ENCODE measurements around the gene R3HDML.
"Not testable (repeated sequence)": the region's sequence is repeated elsewhere in the genome, so short reads cannot be mapped to it uniquely, and the experiment has no call there.

Gene R3HDML

DNA sequence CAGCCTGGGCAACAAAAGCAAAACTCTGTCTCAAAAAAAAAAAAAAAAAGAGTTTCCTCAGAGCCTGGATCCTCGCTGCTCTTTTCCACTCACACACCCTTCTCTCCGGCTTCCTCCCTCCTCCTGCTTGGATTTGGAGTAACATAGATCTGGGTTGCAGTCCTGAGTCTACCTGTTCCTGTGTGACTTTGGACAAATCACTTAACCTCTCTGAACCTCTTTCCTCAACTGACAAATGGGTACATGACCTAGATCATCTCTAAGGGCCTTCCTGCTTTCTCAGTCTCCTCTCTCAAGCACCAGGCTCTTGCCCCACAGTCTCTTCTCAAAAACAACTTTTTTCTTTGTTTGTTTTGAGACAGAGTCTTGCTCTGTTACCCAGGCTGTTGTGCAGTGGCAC, 5.6 kb upstream of the R3HDML start:
- no peak for DNase-seq

DNA sequence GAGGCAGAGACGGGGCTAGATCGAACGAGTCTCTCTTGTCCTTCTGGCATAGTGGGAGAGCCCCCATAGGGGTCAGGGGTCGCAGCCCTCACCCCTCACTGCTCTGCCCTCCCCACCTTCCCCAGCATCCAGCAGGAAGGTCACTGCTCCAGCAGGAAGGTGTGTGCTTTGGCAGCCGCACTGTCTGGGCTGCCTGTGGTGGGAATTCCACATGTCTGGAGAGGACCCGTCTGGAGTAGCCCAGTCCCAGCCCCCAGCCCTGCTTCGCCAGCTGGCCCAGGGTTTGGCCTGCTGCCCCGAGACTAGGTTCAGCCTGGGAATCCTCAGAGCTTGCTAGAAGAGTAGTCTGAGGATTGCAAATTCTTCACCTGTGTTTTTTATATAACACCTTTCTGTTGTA, 2.5 kb upstream of the R3HDML start:
- no peak for DNase-seq

DNA sequence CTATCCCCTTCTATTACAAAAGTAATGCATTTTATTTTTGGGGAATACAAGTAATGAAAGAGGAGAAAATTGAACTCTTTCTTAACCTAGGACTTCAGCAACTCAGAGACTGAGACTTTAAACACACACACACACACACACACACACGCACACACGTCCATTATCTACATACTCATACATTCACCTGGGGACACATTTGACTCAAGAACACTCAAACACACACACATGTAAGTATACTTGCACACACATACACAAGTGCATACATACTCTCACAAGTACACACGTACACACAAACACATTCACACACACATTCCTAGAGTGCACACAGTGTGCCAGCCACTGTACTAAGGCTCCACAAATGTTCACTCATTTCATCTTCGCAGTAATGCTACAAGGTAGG, 2.1 kb upstream of the R3HDML start:
- DNase-seq: no peak

DNA sequence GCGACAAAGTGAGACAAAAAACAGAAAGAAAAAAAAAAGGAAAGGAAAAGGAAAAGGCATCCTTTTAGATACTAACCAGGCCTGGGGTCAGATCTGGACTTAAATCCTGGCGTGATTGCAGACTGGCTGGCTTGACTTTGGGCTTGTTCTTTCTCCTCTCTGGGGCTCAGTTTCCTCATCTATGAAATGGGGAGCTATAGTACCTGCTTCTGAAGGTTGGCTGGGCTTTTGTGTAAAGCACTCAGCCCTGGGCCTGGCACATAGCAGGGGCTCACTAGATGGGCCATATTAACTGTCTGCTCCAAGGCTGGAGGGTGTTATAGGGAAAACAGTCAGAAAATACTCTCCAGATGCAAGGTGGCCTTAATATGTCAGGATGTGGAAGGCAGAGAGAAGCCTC, 1.2 kb upstream of the R3HDML start:
- DNase-seq: no peak

DNA sequence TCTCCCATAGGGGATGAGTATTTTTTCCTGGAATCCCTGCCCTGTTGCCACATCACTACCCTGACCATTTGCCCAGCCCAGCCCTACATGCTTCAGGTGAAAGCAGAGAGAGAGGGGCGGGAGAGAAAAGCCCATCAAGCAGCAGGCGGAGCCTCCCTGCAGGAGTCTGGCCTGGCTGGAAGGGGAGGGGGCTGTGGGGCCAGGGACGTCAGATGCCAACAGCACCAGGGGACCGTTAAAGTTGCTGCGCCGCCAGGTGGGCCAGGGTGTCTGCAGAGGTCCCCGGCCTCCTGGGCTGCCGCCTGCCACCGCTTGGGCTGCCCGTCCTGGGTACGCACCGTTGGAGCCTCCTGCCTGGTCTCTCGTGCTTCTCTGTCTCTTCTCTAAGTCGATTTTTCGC, 757 bp upstream of the R3HDML start:
- no peak for DNase-seq

DNA sequence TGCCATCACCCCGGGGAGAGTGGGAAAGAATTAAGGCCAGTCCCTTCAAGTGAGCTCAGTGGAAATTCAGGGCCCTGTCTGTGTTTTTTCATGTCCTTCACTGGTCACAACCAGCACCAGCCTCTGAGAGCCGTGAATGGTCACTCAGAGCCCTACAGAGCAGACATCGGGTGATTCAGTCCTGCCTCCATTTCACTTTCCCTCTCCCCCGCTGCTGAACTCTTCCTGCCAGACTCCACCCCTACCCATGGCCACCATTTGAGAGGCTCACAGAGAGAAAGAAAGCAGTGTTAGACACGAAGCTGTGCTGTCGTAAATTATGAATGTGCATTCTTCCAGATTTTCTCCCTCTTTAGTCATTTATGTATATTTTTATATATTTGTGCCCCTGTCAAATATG, 5.4 kb downstream of the R3HDML start:
- DNase-seq: no peak

DNA sequence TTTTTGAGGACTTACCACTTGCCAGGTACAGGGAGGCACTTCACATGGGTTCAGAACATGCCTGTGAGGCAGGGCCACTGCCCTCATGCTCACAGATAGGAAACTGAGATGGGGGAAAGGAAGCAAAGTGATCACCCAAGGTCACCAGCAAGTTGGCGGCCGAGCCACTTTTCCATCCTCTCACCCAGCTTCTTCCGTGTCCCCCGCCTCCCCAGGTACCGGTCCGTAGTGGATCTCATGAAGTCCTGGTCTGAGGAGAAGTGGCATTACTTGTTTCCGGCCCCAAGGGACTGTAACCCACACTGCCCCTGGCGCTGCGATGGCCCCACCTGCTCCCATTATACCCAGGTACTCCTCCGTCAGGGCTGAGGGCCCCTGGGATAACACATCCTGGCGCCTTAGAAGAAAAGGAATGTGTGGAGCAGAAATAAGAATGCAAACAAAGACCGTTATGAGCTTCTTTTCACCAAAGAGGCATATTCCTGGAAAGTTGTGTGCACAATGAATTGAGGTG, 6.4 kb downstream of the R3HDML start:
- DNase-seq: no peak

DNA sequence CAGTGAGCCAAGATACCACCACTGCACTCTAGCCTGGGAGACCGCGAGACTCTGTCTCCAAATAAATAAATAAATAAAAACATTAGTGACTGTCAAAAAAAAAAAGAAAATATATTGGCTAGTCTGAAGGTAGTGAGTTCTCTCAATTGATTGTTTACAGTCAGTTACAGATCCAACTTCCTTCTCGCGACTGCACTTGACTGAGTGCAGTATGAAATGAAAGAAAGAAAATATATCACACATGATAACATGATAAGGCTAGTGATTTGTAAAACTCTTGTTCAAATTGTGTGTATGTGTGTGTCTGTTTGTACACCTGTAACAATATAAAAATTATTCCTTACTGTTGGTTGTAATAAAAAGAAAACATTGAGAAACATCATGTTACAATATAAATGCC, 7.9 kb downstream of the R3HDML start:
- no peak for DNase-seq

DNA sequence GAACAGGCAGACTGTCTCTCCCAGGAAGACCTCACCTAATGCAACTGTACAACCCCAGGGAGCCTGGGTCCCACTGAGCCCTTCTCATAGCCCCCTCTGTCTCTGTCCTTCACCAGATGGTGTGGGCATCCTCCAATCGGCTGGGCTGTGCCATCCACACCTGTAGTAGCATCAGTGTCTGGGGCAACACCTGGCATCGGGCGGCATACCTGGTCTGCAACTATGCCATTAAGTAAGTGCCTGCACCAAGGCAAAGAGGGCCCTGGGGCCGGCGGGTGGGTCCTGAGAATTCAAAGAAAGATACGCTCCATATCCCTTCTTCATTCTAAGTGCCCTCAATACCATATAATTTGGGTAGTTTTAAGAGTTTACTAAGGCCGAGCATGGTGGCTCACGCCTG, 8.3 kb downstream of the R3HDML start:
- DNase-seq: no peak

DNA sequence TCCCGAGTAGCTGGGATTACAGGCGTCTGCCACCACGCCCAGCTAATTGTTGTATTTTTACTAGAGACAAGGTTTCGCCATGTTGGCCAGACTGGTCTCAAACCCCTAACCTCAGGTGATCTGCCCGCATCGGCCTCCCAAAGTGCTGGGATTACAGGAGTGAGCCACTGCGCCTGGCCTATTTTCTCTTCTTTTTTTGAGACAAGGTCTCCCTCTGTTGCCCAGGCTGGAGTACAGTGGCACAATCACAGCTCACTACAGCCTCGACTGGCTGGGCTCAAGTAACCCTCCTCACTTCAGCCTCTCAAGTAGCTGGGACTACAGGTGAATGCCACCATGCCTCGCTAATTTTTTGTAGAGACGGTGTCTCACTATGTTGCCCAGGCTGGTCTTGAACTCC, 9.1 kb downstream of the R3HDML start:
- DNase-seq: not testable (repeated sequence)

DNA sequence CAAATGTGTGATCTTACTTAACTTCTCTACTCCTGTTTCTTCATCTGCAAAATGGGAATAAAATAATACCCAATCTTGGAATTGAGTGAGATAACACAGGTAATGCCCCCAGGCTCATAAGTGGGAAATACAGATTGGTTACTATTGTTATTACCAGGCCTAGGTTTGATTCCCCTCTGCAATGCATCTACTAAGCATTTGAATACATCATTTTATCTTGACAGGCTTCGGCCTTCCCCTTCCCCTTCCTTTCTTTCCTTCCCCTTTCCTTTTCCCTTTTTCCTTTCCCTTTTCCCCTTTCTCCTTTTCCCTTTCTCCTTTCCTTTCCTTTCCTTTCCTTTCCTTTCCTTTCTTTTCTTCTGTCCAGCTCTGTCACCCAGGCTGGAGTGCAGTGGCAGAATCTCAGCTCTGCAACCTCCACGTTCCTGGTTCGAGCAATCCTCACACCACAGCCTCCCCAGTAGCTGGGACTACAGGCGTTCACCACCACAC, 11.4 kb downstream of the R3HDML start:
- no peak for DNase-seq

DNA sequence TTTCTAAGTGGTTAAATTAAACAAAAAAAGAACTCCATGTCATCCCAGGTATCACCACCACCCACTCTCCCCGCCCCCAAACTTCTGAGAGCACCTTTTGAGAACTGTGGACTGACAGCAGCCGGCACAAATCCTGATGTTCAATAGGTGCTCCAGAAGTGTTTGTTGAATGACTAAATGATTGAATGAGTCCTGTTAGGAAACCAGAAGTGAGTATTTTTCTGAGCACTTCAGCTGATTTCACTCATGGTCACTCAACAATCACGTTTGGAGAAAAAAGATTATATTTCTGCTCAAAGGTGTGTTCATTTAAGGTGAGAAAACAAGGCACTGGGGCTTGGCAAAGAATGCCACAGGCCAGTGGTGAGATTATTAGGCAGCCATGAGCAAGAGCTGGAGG, 12.5 kb downstream of the R3HDML start:
- no peak for DNase-seq

DNA sequence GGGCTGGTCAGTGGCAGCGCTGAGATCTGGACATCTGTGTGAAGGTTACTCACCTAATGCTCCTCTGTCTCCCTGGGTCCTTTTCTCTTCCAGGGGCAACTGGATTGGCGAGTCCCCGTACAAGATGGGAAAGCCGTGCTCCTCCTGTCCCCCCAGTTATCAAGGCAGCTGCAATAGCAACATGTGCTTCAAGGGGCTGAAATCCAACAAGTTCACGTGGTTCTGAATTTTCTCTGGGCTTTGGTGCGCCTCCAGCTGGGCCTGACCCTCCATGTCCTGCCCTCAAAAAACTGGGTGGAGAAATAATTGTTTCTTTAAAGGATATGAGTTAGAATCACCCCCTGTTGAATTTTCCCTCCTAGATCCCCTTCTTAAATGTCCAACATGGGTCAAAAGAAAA, 13.7 kb downstream of the R3HDML start:
- DNase-seq: no peak

DNA sequence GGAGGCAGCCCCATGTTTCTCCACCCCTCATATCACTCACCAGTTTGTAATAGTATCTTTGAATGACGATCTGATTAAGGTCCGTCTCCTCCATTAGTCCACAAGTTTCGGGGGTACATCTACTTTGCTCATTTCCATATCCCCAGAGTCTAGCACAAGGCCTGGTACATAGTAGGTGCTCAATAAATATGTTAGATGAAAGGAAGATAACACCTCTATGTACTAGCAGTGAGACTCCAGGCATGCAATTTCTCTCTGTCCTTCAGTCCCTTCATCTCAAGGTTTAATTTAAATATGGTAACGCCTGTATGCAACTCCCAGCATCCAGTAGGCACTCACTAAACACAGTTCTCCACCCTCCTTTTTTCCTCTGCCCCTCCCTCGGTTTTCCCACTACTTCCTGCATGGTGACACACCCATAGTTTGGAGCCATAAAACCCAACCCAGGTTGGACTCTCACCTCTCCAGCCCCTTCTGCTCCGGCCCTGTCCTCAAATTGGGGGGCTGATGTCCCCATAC, 18.2 kb downstream of the R3HDML start:
- DNase-seq: no peak

DNA sequence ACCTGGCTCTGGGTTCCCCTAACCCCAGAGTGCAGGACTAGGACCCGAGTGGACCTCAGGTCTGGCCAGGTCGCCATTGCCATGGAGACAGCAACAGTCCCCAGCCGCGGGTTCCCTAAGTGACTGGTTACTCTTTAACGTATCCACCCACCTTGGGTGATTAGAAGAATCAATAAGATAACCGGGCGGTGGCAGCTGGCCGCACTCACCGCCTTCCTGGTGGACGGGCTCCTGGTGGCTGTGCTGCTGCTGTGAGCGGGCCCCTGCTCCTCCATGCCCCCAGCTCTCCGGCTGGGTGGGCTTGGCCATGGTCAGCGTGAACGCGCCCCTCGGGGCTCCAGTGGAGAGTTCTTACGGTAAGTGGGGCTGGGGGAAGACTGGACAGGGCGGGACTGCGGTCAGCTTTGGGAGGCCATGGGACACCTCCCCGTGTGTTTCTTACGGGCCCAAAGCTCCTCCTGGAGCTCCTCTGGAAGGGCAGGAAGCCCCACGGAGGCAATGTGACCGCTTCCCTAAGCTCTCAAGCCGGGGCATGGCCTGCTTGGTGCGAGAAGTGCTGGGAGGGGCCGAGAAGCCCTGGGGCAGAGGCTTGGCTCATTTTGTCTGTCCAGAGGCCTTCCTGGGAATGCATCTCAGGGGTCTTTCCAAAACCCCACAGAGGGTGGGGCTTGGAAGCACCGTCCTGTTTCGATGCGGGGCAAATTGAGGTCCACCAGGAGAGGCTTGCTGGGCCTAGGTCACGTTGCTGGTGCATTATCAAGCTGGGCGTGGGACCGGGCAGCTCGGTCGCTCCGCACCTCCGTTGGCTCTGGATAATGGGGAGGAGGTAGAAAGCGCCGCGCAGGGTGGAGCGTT, 18.9 kb downstream of the R3HDML start, which contains the start of gene HNF4A:
Gene HNF4A (plus strand): TSS at position 202 of the 855 bp plus-strand sequence. CDS start 106 bp downstream, at position 308.
- no peak for DNase-seq

DNA sequence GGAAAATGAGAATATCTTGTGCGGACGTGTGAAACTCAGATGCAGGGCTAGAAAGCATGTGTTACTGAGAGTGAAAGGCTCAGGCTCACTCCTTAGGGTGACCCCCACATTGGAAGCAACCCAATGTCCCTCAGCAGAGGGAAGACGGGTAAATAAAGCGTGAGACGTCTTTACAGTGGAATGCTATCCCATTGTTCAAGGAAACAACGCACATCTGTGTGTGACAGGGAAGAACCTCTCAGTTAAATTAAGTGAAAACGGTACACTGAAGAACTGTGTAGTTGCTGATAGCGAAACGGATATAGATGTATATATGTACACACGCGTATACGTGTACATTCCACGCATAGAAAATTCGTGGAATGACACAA, 19.5 kb downstream of the R3HDML start:
- DNase-seq: no peak

DNA sequence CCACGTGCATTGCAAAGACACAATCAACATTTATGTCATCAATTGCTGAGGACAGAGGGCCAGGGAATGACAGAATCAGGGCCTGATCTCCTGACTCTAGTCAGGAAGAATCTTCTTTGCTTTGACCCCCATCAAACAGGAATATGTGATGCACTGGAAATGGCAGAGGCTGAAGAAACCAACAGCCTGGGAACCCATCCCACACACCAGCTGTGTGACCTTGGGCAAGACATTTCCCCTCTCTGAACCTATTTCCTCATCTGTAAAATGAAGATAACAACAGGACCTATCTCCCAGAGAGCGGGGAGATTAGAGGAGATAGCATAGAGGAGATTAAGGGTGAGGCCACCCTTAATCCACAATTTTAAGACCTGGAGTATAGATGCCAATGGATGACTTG, 20.2 kb downstream of the R3HDML start:
- DNase-seq: no peak

DNA sequence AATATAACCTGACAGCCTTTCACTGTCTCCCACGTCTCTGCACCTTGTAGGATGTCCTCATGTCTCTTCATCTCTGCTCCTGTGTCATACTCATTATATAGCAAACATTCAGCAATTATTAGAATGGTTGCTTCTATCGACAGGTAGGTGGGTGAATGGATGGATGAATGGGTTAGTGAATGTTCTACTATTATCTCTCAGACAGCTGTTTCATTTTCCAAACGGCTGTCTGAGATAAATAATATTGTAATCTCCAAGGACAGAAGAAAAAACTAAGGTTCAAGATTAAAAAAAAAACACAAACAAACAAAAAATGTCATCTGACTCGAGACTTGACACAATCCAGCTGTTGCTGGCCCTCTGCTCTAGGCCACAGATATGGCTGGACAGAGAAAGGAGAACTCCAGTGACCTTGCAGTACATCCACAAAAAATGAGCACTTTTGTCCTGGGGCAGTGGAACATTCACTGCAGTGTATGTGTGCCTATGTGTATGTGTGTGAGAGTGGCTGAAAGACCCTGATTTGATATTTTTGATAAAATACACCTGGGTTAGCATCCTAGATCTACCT, 20.8 kb downstream of the R3HDML start:
- no peak for DNase-seq

DNA sequence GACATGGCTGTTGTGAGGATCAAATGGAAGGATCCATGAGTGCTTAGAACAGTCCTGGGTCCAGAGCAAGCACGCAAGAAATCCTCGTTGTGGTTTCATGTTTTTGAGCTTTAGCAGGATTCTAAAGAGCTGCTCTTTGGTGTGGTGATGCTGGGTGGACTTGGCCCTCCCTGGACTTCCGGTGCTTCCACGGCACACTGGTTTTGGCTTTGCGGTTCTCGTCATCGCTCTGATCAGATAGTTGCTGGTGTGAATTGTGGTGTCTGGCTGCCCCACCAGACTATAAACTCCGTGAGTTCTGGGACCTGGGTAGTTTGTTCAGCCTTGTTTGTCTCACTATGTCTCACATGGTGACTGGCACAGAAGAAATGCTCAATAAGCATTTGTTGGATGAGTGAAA, 21.9 kb downstream of the R3HDML start:
- DNase-seq: no peak

DNA sequence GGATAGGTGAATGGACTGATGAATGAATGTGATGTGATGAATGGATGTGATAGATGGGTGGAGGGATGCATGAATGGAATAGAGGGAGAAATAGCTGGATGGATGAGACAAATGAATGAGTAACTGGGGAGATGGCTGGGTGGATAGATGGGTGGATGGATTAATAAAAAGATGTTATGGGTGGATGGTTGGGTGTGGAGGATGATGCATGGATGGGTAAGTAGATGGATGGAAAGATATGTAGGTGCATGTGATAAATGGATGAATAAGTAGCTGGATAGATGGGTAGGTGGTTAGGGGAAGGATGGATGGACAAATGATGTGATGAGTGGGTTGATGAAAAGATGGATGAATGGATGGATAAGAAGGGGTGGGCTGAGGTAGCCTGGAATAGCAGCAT, 23.4 kb downstream of the R3HDML start:
- DNase-seq: no peak

DNA sequence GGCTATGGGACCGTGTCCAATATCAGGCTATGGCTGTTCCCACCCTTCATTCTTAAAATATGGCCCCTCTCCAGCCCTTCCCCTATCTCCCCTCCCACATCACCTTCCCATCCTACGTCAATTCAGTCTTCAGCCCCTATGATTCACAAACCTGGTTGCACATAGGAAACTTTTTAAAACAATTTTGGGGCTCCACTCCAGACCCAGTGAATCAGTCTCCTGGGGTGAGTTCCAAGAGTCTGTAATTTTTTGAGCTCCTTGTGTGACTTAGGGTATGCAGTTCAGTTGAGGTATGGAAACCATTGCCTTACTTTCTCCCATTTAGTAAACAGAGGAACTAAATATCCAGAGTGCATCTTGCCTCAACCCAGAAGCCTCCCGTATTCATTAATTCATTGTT, 24.2 kb downstream of the R3HDML start:
- DNase-seq: no peak

DNA sequence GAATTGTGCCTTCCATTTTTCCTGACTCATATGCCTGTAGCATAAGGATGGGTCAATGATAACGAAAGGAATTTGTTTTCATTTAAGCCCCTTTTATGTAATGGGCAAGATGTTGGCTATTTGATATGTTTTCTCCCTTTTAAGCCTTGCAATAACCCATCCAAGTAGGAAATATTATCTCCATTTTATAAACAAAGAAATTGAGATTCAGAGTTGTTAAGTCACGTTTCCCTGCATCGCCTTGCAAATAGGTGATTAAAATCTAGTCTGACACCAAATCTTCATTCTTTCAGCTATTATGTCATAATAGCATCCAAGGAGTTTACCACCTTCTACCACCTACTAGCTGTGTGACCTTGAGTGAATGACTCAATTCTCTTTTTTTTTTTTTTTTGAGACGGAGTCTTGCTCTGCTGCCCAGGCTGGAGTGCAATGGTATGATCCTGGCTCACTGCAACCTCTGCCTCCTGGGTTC, 25.7 kb downstream of the R3HDML start:
- no peak for DNase-seq

DNA sequence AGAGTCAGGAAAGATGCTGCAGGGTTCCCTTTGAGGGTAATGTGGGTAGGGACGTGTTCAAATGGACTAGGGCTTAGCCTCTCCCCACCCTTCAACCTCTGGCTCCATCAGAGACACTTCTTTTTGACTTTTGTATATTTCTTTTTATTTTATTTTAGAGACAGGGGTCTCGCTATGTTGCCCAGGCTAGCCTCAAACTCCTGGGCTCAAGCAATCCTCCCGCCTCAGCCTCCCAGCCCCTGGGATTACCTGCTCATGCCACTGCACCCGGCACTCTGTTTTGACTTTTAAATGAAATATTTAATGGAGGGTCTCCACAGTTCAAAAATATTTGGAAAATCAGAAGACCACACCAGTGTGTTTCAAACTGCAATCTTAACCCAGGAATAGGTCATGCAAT, 27.2 kb downstream of the R3HDML start:
- no peak for DNase-seq

DNA sequence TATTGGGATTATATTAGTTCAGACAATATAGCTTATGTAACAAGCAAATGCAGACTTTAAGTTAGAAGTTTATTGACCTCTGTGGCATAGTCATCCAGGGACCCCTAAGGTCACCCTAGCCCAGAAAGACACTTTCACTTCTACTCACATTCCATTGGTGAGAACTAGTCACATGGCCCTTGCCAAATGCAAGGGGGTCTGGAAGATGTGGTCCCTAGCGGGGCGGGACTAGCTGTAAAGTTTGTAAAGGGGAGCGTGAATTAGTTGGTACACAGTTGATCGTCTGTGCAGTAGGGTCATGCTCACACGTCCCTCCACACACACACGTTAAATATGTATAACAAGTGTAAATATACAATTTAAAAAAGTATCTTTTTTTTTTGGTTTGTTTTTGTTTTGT, 27.9 kb downstream of the R3HDML start:
- no peak for DNase-seq

All from activated T-cell treated with anti-CD3 and anti-CD28 coated beads, Interleukin-2, amount 50 U/mL, for 1 hour (primary cell).